ENCODE data around the gene TEX14. TPM values are rescaled to one million over a fixed set of nuclear protein-coding genes. Genes with fewer than 3 reads are reported as not detected.
A peak's percentile ranks its signal among the peaks of the same experiment; 100 is the strongest.
"Not testable (repeated sequence)": the region's sequence is repeated elsewhere in the genome, so short reads cannot be mapped to it uniquely, and the experiment has no call there.

Gene TEX14
- total RNA-seq, 1 experiment from 2014 or later: not detected

GRCh38 chr17:58601976-58602375, 89.9 kb downstream of the TEX14 start:
- no peak for DNase-seq (ENCODE audit: low read depth)

- no peak for DNase-seq (ENCODE audit: low read depth)
Observed at GRCh38 chr17:58597371-58597770, 94.5 kb downstream of the TEX14 start.

- peak; percentile 4 for DNase-seq (ENCODE audit: low read depth)
Observed at GRCh38 chr17:58595194-58595792, 96.6 kb downstream of the TEX14 start.

- no peak for DNase-seq (ENCODE audit: low read depth)
Observed at GRCh38 chr17:58593123-58593522, 98.7 kb downstream of the TEX14 start.

GRCh38 chr17:58591455-58591854, 100.4 kb downstream of the TEX14 start:
- no peak for DNase-seq (ENCODE audit: low read depth)

- no peak for DNase-seq (ENCODE audit: low read depth)
Observed at GRCh38 chr17:58590377-58590776, 101.5 kb downstream of the TEX14 start.

GRCh38 chr17:58587713-58588117, 104.1 kb downstream of the TEX14 start:
- peak; percentile 19 for DNase-seq (ENCODE audit: low read depth)

GRCh38 chr17:58586009-58586644, 105.7 kb downstream of the TEX14 start:
- DNase-seq (ENCODE audit: low read depth): no peak

- DNase-seq (ENCODE audit: low read depth): no peak
Observed at GRCh38 chr17:58585554-58585953, 106.3 kb downstream of the TEX14 start.

- no peak for DNase-seq (ENCODE audit: low read depth)
Observed at GRCh38 chr17:58583486-58583885, 108.4 kb downstream of the TEX14 start.

GRCh38 chr17:58582718-58583117, 109.1 kb downstream of the TEX14 start:
- DNase-seq (ENCODE audit: low read depth): not testable (repeated sequence)

GRCh38 chr17:58580671-58581070, 111.2 kb downstream of the TEX14 start:
- DNase-seq (ENCODE audit: low read depth): no peak

GRCh38 chr17:58577696-58578095, 114.1 kb downstream of the TEX14 start:
- DNase-seq (ENCODE audit: low read depth): peak; percentile 63

GRCh38 chr17:58576679-58577367, 115.0 kb downstream of the TEX14 start:
- DNase-seq (ENCODE audit: low read depth): no peak

GRCh38 chr17:58575511-58575910, 116.3 kb downstream of the TEX14 start:
- DNase-seq (ENCODE audit: low read depth): peak; percentile 59

GRCh38 chr17:58574025-58574424, 117.8 kb downstream of the TEX14 start:
- DNase-seq (ENCODE audit: low read depth): no peak

- no peak for DNase-seq (ENCODE audit: low read depth)
Observed at GRCh38 chr17:58572846-58573245, 119.0 kb downstream of the TEX14 start.

- DNase-seq (ENCODE audit: low read depth): no peak
Observed at GRCh38 chr17:58570758-58571157, 121.1 kb downstream of the TEX14 start.

GRCh38 chr17:58569196-58569595, 122.6 kb downstream of the TEX14 start:
- DNase-seq (ENCODE audit: low read depth): no peak

GRCh38 chr17:58568044-58568799, 123.6 kb downstream of the TEX14 start:
- DNase-seq (ENCODE audit: low read depth): no peak

- DNase-seq (ENCODE audit: low read depth): no peak
Observed at GRCh38 chr17:58565389-58566311, 126.2 kb downstream of the TEX14 start.
